GM20000 (cell line): ENCODE measurements around the gene RNF166.

Experiments used
- DNase-seq: peaks from one replicate; pipeline ENCODE4 v3.0.0; 2012; ENCODE audit warnings: low spot score
- TF ChIP-seq, protein P1 (sequence below): IDR thresholded peaks from 2 replicates; pipeline ENCODE4 v1.5.1; 2012; ENCODE audit warnings: mild to moderate bottlenecking, control low read depth; ENCODE audit errors: extremely low read depth, missing control alignments

Gene RNF166

DNA sequence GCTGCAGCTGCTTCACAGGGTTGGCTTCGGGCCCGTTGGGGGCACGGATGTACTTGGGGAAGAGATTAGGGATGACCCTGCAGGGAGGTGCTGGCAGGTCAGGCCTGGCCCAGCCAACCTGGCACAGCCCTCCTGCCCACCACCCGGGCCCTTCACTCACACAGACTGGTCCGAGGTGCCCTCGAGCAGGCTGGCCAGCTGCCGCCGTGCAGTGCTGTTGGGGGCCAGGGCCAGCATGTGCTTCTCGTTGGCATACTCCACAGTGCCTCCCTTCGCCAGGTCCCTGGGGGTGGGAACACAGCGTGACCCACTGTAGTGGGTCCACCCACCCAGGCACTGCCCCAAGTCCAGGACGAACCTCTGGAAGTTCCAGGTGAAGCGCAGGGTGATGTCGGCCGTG, 10.0 kb upstream of the RNF166 start:
- DNase-seq = no peak

DNA sequence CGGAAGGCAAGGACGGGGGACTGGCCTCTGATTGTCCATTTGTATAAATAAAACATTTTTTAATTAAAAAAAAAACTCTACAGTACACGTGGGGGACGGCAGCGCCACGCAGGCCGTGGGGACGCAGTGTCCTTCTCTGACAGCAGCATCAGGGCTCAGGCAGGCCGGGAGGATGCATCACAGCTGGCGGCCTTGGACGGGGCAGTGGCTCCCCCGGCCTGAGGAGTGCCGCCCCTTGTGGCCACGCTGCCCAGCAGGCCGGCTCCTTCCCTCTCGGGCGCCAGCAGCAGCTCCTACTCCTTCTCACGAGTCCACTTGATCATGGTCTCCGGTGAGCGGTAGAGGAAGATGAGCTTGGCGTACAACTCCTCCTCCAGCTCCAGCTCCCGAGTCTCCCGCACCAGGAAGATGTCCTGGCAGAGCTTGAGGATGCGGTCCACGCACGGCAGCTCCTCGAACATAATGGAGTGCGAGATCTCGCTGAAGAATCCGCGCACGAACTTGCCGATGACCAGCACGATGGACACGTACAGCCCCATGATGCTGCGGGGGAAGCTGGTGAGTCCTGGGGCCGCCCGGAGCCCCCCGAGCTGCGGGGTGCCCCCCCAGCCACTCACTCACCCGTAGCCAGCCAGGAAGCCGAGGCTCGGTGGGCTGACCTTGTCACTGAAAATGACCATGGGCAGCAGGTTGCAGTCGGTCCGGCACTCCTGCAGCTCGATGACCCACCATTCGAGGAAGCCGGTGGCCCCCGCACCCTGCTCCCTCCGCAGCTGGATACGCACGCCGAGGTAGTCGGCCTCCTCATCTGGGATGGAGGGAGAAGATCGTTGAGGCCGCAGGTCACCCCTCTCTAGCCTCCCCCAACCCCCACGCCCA, 9.3 kb upstream of the RNF166 start:
- TF ChIP-seq, protein P1, sequence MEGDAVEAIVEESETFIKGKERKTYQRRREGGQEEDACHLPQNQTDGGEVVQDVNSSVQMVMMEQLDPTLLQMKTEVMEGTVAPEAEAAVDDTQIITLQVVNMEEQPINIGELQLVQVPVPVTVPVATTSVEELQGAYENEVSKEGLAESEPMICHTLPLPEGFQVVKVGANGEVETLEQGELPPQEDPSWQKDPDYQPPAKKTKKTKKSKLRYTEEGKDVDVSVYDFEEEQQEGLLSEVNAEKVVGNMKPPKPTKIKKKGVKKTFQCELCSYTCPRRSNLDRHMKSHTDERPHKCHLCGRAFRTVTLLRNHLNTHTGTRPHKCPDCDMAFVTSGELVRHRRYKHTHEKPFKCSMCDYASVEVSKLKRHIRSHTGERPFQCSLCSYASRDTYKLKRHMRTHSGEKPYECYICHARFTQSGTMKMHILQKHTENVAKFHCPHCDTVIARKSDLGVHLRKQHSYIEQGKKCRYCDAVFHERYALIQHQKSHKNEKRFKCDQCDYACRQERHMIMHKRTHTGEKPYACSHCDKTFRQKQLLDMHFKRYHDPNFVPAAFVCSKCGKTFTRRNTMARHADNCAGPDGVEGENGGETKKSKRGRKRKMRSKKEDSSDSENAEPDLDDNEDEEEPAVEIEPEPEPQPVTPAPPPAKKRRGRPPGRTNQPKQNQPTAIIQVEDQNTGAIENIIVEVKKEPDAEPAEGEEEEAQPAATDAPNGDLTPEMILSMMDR = no peak
- no peak for DNase-seq

More for the DNA sequence above, 10.0 kb upstream of the RNF166 start:
- TF ChIP-seq, protein P1 = no peak

DNA sequence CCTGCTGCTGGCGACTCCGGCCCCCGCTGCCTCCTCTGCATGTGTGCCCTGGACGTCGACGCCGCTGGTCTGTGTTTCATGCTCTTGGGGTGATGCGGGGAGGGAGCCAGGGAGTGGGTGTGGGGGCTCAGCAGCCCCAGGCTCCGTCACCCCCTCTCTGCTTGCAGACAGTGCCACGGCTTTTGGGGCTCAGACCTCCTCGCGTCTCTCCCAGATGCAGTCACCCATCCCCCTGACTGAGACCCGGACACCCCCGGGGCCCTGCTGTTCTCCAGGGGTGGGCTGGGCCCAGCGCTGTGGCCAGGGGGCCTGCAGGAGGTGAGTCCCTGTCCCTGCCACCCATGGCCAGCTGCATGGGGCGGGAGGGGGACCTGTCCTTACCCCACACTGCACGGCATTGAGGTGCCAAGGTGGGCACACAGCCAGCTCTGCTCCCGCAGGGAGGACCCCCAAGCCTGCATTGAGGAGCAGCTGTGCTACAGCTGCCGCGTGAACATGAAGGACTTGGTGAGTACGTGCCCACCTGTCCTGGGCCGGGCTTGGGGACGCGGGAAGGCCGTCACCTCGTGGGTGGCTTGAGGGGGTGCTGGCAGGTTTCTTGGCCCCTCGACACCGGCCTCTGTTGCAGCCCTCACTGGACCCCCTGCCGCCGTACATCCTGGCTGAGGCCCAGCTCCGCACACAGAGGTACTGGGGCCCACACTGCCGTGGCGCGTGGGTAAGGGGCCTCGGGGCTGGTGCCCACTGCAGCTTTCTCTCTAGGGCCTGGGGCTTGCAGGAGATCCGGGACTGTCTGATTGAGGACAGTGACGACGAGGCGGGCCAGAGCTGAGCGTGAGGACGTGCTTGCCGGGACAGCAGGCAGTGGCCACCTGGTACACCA, 8.5 kb upstream of the RNF166 start:
- no peak for DNase-seq
- TF ChIP-seq, protein P1 = no peak

DNA sequence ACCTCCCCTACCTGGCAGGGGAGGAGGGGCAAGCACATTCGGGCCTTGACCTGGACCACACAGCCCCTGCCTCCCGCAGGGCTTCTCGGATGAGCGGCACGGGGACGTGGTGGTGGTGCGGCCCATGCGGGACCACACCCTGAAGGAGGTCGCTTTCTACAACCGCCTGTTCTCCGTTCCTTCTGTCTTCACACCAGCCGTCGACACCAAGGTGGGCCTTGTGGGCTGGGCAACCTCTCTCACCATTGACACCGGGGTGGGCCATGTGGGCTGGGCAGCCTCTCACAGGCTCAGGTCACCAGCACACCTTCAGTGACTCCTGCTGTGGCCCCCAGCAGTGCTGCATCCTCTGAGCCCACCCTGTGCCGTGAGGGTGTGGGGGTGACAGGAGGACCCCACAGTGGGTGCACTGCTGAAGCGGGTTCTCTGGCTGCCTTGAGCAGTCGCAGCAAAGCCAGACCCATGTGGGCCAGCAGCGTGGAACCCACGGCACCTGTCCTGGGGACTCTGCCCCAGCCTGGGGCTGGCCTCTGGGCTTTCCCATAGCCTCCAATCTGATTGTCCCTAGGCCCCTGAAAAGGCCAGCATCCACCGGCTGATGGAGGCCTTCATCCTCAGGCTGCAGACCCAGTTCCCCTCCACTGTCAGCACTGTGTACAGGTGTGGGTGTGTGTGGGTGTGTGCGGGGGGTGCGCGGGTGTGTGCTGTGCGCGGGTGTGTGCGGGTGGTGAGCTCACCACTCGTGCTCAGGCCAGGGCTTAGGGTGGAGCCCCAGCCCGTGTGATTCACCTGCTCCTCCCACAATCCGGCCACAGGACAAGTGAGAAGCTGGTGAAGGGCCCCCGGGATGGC, 7.6 kb upstream of the RNF166 start:
- no peak for DNase-seq
- TF ChIP-seq, protein P1 = no peak

DNA sequence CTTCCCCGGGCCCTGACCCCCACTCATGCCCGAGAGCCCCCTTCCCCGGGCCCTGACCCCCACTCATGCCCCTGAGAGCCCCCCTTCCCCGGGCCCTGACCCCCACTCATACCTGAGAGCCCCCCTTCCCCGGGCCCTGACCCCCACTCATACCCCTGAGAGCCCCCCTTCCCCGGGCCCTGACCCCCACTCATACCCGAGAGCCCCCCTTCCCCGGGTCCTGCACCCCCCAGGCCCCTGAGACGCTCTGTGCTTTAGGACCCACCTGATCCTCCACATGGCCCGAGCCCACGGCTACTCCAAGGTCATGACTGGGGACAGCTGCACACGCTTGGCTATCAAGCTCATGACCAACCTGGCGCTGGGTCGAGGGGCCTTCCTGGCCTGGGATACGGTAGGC, 6.8 kb upstream of the RNF166 start:
- TF ChIP-seq, protein P1 = no peak
- DNase-seq = no peak

DNA sequence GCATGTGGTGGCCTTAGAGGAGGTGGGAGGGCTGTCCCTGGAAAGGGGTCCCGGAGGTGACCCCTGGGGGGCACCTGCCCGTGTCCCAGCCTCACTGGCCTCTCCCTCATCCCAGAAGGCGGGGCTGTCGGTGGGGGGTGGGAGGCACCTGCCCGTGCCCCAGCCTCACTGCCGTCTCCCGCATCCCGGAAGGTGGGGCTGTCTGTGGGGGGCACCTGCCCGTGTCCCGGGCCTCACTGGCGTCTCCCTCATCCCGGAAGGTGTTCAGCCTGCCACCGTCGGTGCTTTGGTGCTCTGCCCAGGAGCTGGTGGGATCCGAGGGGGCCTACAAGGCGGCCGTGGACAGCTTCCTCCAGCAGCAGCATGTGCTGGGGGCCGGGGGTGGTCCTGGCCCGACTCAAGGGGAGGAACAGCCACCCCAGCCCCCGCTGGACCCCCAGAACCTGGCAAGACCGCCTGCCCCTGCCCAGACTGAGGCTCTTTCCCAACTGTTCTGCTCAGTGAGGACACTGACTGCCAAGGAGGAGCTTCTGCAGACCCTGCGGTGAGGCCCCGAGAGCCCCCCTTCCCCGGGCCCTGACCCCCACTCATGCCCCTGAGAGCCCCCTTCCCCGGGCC, 6.3 kb upstream of the RNF166 start:
- no peak for DNase-seq
- TF ChIP-seq, protein P1 = no peak
